PC-9 (cell line): ENCODE data around the gene SLC24A4.

Source experiments
- EZH2 ChIP-seq: fragments of 200-600 bp; sonication (generic); IDR thresholded peaks from 2 replicates; pipeline ENCODE4 v1.8.0; 2017; ENCODE audit warnings: antibody characterized with exemption, low read depth
- TF ChIP-seq, protein P1 (sequence below): fragments of 200-600 bp; sonication (generic); conservative IDR thresholded peaks from 2 replicates; pipeline ENCODE4 v1.6.1; 2017; ENCODE audit warnings: mixed run types, antibody characterized with exemption, mild to moderate bottlenecking, moderate library complexity

DNA sequence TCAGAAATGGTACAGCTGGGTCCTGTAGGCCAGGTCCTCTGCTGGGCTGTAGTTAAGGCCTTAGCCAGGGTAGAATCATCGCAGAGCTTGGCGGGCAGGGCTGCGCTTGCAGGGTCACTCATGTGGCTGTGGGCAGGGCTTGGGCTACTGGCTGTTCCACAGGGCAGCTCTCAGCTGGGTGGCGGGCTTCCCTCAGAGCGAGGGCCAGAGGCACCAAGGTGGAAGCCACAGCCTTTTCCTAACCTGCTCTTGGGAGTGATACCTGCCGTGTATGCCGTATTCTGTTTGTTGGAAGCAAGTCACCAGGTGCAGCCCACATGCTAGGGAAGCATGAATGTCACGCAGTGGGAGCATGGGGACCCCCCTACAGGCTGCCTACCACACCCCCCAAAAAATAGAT, 120.8 kb downstream of the SLC24A4 start:
- TF ChIP-seq, protein P1, sequence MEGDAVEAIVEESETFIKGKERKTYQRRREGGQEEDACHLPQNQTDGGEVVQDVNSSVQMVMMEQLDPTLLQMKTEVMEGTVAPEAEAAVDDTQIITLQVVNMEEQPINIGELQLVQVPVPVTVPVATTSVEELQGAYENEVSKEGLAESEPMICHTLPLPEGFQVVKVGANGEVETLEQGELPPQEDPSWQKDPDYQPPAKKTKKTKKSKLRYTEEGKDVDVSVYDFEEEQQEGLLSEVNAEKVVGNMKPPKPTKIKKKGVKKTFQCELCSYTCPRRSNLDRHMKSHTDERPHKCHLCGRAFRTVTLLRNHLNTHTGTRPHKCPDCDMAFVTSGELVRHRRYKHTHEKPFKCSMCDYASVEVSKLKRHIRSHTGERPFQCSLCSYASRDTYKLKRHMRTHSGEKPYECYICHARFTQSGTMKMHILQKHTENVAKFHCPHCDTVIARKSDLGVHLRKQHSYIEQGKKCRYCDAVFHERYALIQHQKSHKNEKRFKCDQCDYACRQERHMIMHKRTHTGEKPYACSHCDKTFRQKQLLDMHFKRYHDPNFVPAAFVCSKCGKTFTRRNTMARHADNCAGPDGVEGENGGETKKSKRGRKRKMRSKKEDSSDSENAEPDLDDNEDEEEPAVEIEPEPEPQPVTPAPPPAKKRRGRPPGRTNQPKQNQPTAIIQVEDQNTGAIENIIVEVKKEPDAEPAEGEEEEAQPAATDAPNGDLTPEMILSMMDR = no peak
- TF ChIP-seq EZH2 = no peak
